Measurements from ENCODE around the gene JTB.

- no peak for TF ChIP-seq CTCF (IDR thresholded peaks at IDR 0.05)
- TF ChIP-seq EZH2 (IDR thresholded peaks at IDR 0.05; ENCODE audit: borderline replicate concordance, insufficient read depth, low read depth, low read length, poor library complexity, severe bottlenecking), result no peak
Observed at GRCh38 chr1:153973071-153973470, 4.4 kb downstream of the JTB start.
